ENCODE results near the gene INSRR. TPM values are rescaled to one million over a fixed set of nuclear protein-coding genes. Genes with fewer than 3 reads are reported as not detected.

Gene INSRR
- total and polyA plus RNA-seq, 9 of the 15 experiments (the other 6 are each of a cell fraction or from before 2014, with no cell fraction given), result 0.03 to 0.18 (median 0.06) TPM; not detected in 3

- TF ChIP-seq REST (IDR thresholded peaks at IDR 0.05; ENCODE audit: borderline replicate concordance) (peak; percentile 51), REST (CRISPR knock-in tag; IDR thresholded peaks at IDR 0.05; ENCODE audit: low read depth) (0 out of 2 replicates have a peak, but pooled peaks have one; percentile 25), SNRNP70 (optimal IDR thresholded peaks at IDR 0.05; ENCODE audit: low read depth, low read length) (no peak), ETV5 (CRISPR knock-in tag; IDR thresholded peaks at IDR 0.05; ENCODE audit: low read depth) (peak; percentile 93)
Measured at GRCh38 chr1:156813750-156814570, 45.0 kb downstream of the INSRR start (continued).

All from K562 (cell line).